Activated CD8-positive, alpha-beta memory T cell treated with anti-CD3 and anti-CD28 coated beads, Interleukin-2, amount 50 U/mL, for 1 hour (primary cell): ENCODE data around the gene CNTN2.

Experiments used
- DNase-seq: peaks from one replicate; pipeline ENCODE4 v3.0.0-alpha.2; 2020; ENCODE audit errors: extremely low read depth

The CNTN2 gene

GRCh38 chr1:205056956-205057568 is 14.1 kb downstream of the CNTN2 start:
- DNase-seq: no peak

DNA sequence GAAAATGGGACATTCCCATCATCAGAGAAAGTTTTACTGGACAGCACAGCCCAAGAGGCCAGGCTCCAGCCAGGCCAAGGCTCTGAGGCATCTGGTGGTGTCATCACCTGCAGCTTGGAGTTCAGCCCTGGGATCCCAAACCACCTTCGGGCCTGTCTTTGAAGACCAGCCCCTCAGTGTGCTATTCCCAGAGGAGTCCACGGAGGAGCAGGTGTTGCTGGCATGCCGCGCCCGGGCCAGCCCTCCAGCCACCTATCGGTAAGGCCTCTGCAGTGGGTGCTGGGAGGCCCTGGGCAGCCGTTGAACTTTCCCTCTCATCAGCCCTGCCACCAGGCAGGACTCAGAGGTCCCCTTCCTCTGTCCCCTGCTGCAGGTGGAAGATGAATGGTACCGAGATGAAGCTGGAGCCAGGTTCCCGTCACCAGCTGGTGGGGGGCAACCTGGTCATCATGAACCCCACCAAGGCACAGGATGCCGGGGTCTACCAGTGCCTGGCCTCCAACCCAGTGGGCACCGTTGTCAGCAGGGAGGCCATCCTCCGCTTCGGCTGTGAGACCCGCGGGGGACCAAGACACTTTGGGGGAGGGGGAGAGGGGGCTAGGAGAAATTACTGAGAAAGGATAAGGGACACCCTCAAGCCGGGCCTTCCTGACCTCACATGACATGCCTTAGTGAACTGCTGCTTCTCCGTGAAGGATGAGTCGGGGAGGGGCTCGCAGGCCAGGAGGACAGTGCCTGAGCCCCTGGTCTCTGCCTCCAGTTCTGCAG is 15.0 kb downstream of the CNTN2 start:
- DNase-seq: no peak

- DNase-seq: no peak
Measured at GRCh38 chr1:205058853-205059252, 15.8 kb downstream of the CNTN2 start.

DNA sequence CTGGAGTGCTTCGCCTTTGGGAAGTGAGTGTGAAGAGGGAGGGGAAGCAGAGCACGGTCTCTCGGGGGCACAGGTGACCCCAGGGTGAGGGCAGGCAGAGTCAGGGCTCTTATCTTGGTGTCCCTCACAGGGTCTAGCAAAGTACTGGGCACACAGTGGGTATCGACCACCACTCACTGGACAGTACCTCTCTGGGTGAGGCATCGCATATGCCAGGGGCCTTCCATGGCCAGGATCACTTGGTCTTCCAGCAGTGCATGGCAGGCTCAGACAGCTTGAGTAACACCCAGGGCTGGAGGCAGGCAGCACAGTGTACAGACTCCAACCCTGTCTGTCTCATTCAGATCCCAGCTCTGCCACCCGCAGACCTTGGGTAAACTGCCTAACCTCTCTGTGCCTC is 16.6 kb downstream of the CNTN2 start:
- DNase-seq: no peak

DNA sequence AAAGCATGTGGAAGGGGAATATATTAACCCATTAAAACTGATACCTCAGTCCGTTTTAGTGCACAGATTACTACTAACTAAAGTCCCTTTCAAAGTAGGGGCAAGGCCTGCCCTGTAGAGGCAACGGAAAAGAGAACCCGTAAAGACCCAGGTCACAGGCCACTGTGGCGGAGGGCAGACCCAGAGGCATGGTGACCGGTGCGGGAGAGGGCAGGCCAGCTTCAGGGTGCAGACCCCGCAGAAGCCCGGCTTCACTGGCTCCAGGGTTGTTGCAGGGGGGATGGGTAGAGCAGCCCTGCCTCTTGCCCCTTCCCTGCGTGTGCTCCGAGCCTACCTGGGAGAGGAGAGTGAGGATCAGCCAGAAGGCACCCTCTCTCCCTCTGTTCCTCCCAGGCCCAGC is 17.7 kb downstream of the CNTN2 start:
- DNase-seq: no peak

GRCh38 chr1:205061227-205061626 is 18.2 kb downstream of the CNTN2 start:
- DNase-seq: no peak

DNA sequence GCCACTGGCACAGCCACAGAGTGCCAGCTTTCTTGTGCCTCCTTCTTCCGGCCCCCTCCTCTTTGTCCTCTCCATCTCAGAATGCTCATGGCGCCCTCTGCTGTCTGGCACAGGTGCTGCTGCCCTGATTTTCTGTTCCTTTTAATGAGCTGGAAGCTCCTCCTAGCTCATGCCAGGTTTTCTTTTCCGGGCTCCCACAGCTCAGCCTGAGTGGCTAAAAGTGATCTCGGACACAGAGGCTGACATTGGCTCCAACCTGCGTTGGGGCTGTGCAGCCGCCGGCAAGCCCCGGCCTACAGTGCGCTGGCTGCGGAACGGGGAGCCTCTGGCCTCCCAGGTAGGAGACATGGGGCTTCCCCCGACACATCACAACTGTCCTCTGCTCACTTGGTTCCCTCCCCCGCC is 18.7 kb downstream of the CNTN2 start:
- DNase-seq: peak; percentile 9

DNA sequence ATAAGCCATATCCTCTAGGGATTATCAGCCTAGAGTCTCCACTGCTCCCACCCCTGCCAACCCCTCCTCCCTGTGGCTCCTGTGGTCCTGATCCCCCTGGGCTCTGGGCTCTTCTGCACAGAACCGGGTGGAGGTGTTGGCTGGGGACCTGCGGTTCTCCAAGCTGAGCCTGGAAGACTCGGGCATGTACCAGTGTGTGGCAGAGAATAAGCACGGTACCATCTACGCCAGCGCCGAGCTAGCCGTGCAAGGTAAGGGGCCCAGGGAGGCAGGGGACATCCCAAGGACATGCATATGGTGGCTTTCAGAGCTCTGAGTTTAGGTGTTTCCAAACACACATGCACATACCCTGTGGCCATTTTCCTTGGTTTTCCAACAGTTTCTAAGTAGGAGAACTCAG is 19.3 kb downstream of the CNTN2 start:
- DNase-seq: no peak

DNA sequence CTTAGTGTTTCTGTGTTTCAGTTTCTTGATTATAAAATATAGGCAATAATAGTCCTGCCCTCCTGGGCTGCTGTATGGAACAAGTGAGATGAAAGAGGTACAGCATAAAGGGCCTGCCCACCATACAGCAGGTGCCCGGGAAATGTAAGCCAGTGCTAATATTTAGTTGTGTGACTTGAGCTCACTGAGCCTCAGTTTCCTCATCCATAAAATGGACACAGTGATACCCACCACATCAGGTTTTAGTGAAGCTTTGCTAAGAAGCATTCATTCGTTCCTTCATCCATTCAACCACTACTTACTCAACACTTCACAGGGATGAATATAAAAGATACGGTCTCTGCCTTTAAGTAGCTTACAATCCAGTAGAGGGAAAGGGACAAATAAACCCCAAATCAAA is 19.9 kb downstream of the CNTN2 start:
- DNase-seq: no peak

DNA sequence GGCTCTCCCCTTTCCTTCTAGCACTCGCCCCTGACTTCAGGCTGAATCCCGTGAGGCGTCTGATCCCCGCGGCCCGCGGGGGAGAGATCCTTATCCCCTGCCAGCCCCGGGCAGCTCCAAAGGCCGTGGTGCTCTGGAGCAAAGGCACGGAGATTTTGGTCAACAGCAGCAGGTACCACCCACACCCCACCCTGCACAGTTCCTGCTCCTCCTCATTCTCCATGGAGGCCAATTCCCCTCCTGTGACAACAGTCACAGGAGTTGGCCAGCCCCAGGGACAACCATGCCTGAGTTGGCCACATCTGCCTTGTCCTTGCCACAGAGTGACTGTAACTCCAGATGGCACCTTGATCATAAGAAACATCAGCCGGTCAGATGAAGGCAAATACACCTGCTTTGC is 21.3 kb downstream of the CNTN2 start:
- DNase-seq: no peak

DNA sequence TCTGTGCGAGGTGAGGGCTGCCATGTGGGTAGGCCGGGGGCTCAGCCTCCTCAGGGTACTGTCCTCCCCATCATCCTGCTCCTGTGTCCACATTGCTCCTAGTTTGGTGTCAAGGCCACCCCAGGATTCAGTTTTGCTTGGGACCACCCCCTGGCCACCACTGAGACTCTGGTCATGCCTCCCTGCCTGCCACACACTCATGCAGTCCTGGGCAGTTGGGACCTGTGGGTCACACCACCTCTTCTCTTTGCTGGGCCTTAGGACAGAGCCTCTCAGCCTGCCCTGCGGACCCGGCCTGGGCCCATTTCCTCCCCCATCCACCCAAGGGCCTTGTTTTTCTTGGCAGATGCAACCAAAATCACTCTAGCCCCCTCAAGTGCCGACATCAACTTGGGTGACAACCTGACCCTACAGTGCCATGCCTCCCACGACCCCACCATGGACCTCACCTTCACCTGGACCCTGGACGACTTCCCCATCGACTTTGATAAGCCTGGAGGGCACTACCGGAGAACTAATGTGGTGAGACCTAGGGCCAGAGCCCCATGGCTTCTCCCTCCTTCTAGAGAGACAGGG is 21.8 kb downstream of the CNTN2 start:
- DNase-seq: no peak

DNA sequence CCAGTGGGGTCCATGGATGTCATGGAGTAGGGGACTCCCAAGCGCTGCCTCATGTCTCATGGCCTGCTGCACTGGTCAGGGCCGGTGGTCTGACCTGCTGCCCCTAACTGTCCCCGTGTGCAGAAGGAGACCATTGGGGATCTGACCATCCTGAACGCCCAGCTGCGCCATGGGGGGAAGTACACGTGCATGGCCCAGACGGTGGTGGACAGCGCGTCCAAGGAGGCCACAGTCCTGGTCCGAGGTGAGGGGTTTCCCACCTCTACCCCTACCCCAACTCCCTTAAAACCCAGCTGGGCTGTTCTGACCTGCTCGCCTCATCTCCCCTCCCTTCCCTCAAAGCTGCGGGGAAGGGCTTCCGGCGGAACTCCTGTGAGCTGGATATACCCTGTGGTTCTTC is 22.7 kb downstream of the CNTN2 start:
- DNase-seq: no peak

- DNase-seq: no peak
Measured at GRCh38 chr1:205066141-205066818, 23.3 kb downstream of the CNTN2 start.

DNA sequence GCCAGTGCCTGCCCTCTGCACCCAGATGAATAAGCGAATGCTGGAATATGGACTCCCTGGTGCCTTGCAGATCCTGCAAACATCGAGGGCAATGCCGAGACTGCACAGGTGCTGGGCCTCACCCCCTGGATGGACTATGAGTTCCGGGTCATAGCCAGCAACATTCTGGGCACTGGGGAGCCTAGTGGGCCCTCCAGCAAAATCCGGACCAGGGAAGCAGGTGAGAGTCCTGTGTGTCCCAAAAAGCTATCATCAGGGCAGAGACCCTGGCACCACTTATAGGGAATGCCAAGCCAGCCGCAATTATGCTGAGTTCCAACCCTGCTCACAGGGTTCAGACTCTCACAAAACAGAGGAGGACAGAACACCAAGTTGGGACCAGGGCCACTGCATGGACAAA is 24.0 kb downstream of the CNTN2 start:
- no peak for DNase-seq

DNA sequence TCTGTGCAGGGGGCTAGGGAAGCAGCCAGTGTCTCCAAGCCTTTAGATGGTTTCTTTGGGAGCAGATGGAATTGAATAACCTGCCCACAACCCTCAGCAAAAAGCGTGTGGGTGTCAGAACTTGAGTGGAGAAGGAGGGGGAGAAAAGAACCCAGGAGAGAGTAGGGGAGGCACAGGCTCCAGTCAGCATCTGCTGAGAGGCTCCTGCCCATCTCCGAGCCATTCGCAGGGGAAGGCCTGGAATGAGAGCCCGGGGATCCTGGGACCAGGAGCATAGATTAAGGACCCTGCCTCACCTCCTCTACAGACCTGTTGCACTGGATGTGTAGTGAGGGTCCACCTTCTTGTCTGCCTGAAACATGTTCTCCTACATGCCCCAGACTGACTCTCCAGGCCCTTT is 25.0 kb downstream of the CNTN2 start:
- no peak for DNase-seq

- no peak for DNase-seq
Measured at GRCh38 chr1:205068457-205069040, 25.5 kb downstream of the CNTN2 start.

DNA sequence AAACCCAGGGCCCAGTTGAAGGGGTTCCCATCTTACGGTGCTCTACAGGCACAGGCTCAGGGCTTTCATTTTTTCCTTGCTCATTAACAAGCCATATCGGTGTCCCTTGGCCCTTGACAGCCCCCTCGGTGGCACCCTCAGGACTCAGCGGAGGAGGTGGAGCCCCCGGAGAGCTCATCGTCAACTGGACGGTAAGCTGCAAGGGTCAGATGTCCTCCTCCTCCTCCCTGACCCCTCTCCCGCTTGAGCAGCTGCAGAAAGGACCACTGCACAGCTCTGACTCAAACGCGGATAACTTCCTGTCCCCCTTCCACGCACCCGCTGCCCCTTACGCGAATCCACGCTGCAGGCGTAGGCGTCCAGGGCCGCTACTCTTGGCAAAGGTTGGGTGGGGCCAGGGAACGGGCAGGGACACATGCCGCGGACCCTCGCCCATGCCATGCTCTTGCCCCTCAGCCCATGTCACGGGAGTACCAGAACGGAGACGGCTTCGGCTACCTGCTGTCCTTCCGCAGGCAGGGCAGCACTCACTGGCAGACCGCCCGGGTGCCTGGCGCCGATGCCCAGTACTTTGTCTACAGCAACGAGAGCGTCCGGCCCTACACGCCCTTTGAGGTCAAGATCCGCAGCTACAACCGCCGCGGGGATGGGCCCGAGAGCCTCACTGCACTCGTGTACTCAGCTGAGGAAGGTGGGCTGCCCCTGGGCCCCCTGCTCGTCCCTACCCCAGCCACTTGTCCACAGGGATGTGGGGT is 26.5 kb downstream of the CNTN2 start:
- DNase-seq: no peak

DNA sequence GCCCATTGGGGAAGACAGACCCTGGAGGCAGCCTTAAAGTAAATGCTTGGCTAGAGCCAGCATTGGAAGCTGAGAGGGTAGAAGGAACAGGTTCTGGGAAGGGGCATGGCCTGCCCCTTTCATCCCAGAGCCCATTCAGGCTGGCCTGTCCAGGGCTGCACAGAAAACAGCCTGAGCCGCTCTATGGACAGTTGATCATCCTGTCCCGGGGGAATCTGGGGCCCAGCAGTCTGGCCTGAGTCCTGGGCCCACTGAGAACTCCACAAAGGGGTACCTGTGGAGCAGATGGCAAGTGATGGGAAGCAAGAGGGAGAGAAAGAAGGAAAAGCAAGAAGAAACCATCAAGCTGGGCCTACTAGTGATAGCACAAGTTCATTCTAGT is 28.0 kb downstream of the CNTN2 start:
- no peak for DNase-seq

DNA sequence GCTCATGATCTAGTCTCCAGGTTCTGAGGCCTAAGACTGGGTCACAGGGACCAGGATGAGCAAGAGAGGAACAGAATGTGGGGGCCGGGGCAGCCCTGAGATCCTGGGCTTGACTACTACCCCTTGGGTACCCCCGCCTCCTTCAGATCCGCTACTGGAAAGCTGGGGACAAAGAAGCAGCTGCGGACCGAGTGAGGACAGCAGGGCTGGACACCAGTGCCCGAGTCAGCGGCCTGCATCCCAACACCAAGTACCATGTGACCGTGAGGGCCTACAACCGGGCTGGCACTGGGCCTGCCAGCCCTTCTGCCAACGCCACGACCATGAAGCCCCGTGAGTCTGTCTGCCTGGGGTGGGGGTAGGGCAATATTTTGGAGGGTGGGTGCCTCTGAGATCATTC is 28.8 kb downstream of the CNTN2 start:
- no peak for DNase-seq

DNA sequence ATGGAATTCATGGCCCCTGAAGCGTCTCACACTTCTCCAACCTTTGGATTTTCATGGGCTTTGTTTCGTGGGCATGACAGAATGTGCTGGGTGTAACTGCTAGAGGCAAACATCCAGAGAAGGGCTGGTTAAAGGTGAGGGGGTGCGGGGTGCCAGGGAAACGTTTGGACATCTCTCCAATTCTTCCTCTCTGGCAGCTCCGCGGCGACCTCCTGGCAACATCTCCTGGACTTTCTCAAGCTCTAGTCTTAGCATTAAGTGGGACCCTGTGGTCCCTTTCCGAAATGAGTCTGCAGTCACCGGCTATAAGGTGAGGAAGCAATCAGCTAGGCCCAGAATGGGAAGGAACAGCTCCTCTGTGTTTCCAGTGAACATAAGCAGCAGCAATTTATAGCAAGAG is 29.3 kb downstream of the CNTN2 start:
- DNase-seq: no peak

- no peak for DNase-seq
Measured at GRCh38 chr1:205072881-205073280, 29.9 kb downstream of the CNTN2 start.

DNA sequence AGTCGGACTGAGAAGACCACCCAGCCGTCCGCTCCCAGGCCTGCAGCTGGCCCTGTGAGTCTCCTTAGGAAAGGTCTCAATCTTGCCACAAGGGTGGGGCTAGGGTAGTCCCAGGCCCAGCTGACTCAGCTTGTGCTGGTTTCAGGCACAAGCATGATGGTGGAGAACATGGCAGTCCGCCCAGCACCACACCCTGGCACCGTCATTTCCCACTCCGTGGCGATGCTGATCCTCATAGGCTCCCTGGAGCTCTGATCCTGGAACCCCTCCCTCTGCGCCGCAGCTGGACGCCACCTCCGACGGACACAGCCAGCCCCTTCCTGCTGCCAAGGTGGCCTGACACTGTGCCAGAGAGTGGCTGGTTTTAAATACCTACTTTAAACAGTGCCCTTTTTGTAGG is 30.5 kb downstream of the CNTN2 start:
- no peak for DNase-seq
